GM21423 (cell line): ENCODE results near the gene MAP3K14.

Source experiments
- ATAC-seq: cut with Tn5 transposase; IDR thresholded peaks from one replicate; pipeline ENCODE4 v1.9.1; 2021; ENCODE audit warnings: mild to moderate bottlenecking, moderate library complexity; ENCODE audit not compliant: unreplicated experiment

MAP3K14 gene

DNA sequence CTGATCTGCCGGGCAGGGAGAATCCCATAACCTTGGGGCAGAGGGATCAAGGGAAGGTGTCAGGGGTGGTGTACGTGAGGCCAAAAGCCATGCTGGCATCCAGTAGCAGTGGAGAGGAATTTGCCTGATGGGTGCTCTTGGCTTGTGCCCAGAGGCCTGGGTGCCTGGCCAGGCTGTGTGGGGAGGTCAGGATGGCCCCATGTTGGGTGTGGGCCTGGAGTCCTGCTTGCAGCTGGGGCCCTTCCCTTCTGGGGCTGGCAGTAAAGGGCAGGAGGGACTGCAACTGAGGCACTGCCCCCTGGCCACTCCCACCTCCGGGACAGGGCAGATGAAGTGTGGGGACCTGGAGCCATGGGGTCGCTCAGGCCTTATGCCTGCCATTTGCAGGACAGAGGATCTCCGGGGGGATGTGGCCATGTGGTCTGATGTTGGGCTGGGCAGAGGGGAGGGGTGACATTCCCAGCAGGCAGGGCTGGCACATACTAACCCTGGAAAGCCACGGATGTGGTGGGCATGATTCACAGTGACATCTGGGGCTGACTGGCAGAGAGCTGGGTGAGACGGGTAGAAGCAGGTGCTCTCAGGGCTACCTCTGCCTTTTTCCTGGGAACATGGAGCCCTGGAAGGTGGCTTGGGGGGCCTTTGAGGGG lies 91.6 kb downstream of the MAP3K14 start:
- no peak for ATAC-seq

DNA sequence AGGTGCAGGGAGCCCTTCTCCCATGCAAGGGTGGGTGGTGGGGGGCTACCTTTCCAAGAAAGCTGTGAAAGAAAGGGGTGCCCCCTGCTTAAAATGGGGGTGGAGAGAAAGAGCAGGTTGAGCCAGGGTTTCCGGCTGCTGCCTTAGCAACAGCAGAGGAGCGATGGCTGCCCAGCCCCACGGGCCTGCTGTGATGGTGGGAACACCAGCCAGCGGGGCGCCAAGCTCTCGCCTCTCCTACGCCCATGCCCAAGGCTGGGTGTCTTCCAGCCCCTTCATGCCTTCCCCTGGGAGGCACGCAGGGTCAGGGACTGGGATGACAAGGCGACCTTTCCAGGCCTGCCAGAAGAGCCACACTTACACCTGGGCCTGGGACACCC lies 92.2 kb downstream of the MAP3K14 start:
- ATAC-seq: no peak

DNA sequence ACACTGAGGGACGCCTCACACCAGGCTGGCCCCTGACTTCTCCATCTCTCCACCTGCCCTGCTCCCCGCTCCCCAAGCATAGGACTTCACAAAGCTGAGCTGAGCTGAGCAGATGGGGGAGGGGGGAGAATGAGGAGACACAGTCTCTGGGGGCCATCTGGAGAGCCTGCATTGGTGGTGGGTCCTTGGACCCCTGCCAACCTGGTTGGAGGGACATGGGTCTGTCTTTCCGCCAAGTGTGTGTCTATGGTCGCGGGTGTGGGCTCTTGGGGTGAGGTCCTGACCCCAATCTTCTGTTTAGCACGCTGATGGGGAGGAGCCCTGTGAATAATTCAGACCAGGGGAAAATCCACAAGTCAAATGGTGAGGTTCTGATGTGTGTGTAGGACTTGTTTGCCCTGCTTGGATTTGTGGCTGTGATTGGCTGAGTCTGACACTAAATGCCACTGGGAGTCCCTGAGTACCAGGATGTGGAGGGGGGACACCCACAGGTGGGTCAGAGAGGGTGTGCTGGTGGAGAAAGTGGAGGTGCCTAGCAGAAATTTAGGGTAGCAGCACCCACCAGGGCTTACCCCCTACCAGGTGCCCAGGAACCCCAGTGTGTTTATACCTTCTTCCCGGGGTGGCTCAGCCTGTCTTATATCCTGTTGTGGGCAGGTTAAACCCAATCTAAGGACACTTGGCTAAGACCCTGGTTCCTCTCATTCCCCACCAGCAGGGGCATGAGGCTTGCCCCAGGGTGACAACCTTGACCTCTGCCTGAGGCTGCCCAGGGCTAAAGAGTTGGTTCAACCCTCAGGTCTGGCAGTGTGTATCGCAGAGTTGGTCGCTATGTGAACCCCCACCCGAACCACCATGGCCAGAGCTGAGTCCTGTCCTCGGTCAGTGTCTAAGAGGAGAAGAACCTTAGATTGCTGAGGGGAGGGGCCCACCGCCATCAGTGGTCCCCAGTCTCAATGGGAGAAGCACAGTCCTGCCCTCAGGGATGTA lies 93.0 kb downstream of the MAP3K14 start:
- ATAC-seq: no peak

DNA sequence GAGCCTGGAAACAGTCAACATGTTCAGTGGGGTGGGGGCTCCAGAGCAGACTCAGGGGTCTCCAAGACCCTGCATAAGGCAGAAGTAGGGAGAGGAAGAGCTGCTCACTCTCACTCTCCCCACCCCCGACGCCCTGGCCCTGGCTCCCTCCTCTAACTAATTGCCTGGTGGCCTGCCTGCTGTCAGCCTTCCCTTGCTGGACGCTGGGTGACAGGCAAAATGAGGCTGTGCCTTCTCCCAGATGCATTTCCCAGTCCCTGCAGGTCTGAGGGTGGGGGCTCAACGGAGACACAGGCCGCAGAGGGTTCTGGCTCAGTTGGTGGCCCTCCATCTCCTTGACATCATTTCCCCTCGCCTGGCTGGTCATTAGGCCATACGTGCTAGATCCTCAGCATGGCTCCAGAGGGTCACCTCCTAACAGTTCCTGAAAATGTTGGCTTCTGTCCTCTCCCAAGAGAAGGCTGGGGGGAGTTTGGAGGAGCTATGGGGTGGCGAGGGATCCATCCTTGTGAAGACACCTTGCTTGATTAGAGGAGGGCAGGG lies 93.8 kb downstream of the MAP3K14 start:
- ATAC-seq: no peak

GRCh38 chr17:45222289-45222995 lies 94.4 kb downstream of the MAP3K14 start:
- no peak for ATAC-seq

DNA sequence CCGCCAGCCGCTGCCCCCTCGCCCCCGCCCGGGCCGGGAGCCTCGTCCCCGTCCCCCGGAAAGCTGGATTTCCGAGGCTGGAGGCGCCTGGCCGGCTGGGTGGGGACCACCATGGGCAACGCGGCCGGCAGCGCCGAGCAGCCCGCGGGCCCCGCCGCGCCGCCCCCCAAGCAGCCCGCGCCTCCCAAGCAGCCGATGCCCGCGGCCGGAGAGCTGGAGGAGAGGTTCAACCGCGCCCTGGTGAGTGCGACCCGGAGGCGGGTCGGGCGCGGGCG lies 94.9 kb downstream of the MAP3K14 start:
- no peak for ATAC-seq

- peak; percentile 31 for ATAC-seq
These were observed 95.5 kb downstream of the MAP3K14 start, which contains the start of gene FMNL1 for GRCh38 chr17:45221081-45222013. FMNL1 (plus strand) TSS chr17:45221885; CDS start chr17:45222125, 240 bp downstream.

DNA sequence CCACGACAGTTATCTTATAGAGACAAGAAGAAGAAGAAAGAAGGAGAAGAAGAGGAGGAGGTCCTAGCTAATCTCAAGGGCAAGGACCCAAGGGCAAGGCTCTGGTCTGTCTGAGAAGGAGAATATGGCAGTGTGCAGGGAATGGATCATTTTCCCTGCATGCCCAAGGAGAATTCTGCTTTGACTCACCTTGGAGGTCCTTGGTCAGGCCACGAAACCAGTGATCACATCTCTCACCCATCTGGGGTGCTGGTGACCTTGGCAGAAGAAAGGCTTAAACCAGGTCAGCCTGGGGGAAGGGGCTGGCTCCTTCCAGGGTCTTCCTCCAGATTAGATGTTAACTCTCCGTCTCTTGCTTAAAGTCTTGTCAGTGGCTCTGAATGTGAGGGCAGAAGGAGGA lies 96.7 kb downstream of the MAP3K14 start:
- no peak for ATAC-seq

DNA sequence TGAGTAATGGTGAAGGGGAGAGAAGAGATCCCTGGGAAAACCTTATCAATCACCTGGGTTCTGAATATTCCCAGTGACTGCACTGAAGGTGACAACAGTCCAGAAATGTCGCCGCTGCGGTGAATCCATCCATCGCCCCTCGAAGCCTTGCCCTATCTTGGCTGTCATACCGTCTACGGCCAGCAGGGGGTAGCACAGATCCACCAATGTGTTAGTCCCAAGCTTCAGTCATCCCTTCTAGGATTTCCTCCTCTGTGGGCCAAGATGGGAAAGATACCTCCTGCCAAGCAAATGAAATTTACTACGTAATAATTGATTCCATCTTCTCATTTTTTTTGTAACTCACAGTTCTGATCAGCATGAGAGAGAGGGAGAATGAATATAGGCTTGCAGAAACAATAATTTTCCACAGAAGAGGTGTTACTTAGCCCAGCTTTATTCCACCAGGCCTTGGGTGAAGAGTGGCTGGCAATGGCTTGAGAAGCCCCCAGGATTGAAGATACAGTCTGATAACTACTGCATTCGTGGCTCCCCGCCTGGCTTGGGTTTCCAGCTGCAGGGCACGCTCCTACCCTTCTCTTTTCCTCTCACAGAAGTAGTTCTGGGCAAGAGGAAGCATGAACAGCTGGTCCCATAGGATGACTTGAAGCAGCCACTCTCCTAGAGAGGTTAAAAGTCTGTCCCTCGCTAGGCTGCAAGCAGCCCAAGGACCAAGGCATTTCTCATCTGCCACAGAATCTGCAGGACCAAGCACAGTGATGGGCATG lies 97.7 kb downstream of the MAP3K14 start:
- no peak for ATAC-seq
